Gastroesophageal sphincter (tissue), 4 donors: ENCODE data around the gene PSMF1. TPM values are rescaled to one million over a fixed set of nuclear protein-coding genes. Genes with fewer than 3 reads are reported as not detected.

ENCODE experiments used
- ATAC-seq: fragments of 150-250 bp; one replicate; pipeline ENCODE4 v1.9.1; 2016; ENCODE audit warnings: mild to moderate bottlenecking, moderate library complexity
- H3K27ac ChIP-seq, 4 donors: fragments of 200-600 bp; sonication (generic) in 3 of 4; 1 replicate in 3 of 4; 2 replicates in 1 of 4; pipeline ENCODE4 v1.5.1; 2016 to 2019
- H3K27me3 ChIP-seq: fragments of 200-600 bp; sonication (generic); one replicate; pipeline ENCODE4 v1.5.1; 2019
- H3K36me3 ChIP-seq, 2 donors: fragments of 200-600 bp; sonication (generic); one replicate each; pipeline ENCODE4 v1.5.1; 2019; ENCODE audit warnings: control low read depth in 1 of 2
- H3K4me1 ChIP-seq, 3 donors: fragments of 200-600 bp; sonication (generic); 1 replicate in 2 of 3; 2 replicates in 1 of 3; pipeline ENCODE4 v1.5.1; 2016 to 2019; ENCODE audit warnings: control low read depth in 2 of 3
- H3K4me3 ChIP-seq, 2 donors: fragments of 200-600 bp; sonication (generic); one replicate each; pipeline ENCODE4 v1.5.1; 2019; ENCODE audit warnings: mild to moderate bottlenecking in 1 of 2, moderate library complexity in 1 of 2
- H3K9me3 ChIP-seq, 3 donors: fragments of 200-600 bp; sonication (generic); one replicate each; pipeline ENCODE4 v1.5.1; 2017 to 2019; ENCODE audit warnings: control low read depth in 2 of 3
- EP300 ChIP-seq: sonication (generic); formaldehyde crosslinking; IDR thresholded peaks from one replicate; pipeline ENCODE4 v1.6.1; 2017; ENCODE audit warnings: antibody characterized with exemption, mild to moderate bottlenecking
- POLR2A ChIP-seq, 2 donors: fragments of 450-650 bp; IDR thresholded peaks; one replicate each; pipeline ENCODE4 v1.6.1; 2017; ENCODE audit warnings: antibody characterized with exemption in 2 of 2, mild to moderate bottlenecking in 2 of 2, moderate library complexity in 1 of 2
- POLR2AphosphoS5 ChIP-seq: sonication (generic); formaldehyde crosslinking; IDR thresholded peaks from one replicate; pipeline ENCODE4 v1.6.1; 2017; ENCODE audit warnings: antibody characterized with exemption
- WGBS, 2 donors: methylation state at CpG; one replicate each; pipeline ENCODE4 v1.1.5; 2018; ENCODE audit warnings: low coverage in 1 of 2; 5-methylcytosine and 5-hydroxymethylcytosine counted together
- total RNA-seq, 4 donors: library from RNA; depleted of rRNA; stranded (reverse); fragments of >200 nt; gene quantifications; one replicate each; pipeline ENCODE4 v1.1.0, GENCODE V29; 2016
- TF ChIP-seq, protein P1 (sequence below), 4 experiments: fragments of 200-600 bp in 2 of 4; fragments of 450-650 bp in 2 of 4; sonication (generic) in 1 of 4; IDR thresholded peaks; one replicate each; pipeline ENCODE4 v1.5.1; 2017 to 2019; ENCODE audit warnings: antibody characterized with exemption in 4 of 4, mild to moderate bottlenecking in 2 of 4, moderate library complexity in 2 of 4

Gene PSMF1
- total RNA-seq, 4 donors from 2014 or later, result 99.6 to 118 (median 116) TPM

DNA sequence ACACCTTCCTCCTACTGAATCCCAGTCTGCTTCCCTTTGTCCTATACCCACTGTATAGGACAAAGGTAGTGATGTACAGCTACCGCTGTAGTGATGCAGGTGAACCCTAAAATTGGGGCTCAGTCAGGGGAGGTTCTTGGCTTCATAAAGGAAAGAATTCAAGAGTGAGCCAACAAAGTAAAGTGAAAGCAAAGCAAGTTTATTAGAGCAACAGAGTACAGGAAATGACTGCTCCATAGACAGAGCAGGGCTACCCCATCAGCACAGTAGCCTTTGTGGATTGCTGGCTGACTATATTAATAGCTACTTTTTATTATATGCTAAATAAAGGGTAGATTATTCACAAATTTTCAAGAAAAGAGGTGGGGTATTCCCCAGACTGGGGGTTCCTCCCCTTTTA is 81.6 kb downstream of the PSMF1 start:
- 100% methylated on average over 1 of the region's 1 CpG; no CpG with 5 or more reads in 1 of the 2 donors for WGBS, 2 donors
- no peak for ATAC-seq
- no peaks in the 10 kb centered on the region for H3K9me3 ChIP-seq
- H3K27ac ChIP-seq, result no peak overlapping the region
- H3K4me3 ChIP-seq, result no peak overlapping the region
- H3K4me1 ChIP-seq, result no peaks in the 10 kb centered on the region
- TF ChIP-seq POLR2A (IDR thresholded peaks at IDR 0.05), result no peak
- TF ChIP-seq, protein P1, sequence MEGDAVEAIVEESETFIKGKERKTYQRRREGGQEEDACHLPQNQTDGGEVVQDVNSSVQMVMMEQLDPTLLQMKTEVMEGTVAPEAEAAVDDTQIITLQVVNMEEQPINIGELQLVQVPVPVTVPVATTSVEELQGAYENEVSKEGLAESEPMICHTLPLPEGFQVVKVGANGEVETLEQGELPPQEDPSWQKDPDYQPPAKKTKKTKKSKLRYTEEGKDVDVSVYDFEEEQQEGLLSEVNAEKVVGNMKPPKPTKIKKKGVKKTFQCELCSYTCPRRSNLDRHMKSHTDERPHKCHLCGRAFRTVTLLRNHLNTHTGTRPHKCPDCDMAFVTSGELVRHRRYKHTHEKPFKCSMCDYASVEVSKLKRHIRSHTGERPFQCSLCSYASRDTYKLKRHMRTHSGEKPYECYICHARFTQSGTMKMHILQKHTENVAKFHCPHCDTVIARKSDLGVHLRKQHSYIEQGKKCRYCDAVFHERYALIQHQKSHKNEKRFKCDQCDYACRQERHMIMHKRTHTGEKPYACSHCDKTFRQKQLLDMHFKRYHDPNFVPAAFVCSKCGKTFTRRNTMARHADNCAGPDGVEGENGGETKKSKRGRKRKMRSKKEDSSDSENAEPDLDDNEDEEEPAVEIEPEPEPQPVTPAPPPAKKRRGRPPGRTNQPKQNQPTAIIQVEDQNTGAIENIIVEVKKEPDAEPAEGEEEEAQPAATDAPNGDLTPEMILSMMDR (IDR thresholded peaks at IDR 0.05), result no peak
- no peak for TF ChIP-seq POLR2AphosphoS5
- no peak for TF ChIP-seq EP300
- H3K36me3 ChIP-seq, result no peaks in the 10 kb centered on the region
- H3K27me3 ChIP-seq, result peaks cover 19% of the 10 kb centered on the region

DNA sequence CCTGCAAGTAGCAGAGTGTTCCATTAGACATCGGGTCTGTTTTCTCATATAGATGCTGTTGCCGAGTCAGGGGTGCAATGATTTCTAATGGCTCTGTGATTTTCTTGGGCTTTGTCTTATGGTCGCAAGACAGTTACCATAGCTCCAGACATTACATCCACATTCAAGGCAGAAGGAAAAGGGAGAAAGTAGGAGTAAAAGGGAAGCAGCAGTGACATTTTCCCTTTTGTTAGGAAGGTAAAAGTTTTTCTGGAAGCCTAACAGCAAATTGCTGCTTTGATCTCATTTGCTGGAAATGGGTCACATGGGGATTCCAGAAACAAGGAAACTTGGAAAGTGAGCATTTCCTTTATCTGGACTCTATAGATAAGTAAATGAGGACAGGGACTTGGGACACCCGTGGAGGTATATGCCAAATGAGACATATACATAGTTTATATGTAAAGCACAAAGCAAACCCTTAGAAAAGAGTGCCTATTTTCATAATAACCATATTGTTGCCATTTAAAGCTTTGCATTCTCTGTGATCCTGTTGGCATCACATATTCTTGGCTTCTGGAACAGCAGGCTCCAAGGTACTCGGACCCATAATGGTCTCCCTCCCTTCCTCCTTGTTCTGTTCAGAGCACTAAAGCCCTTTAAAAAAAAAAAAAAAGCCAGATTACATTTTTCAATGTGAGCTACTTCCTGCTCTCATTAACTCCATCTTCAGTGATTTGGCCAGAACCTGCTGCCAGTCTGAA is 84.5 kb downstream of the PSMF1 start, which contains the start of gene C20orf202:
Gene C20orf202, plus strand, starts transcription at position 693 of the 743 bp plus-strand sequence. CDS start 132 bp downstream, outside the sequence.
- 57 to 58% methylated on average over 2 to 4 of the region's 5 CpGs for WGBS, 2 donors
- H3K27me3 ChIP-seq, result peaks cover 19% of the 10 kb centered on the region
- no peak within 1 kb of the TSS for H3K4me3 ChIP-seq
- H3K9me3 ChIP-seq, result no peaks in the 10 kb centered on the region
- H3K4me1 ChIP-seq, result no peaks in the 10 kb centered on the region
- no peak for TF ChIP-seq POLR2AphosphoS5
- no peak for TF ChIP-seq EP300
- TF ChIP-seq, protein P1 (IDR thresholded peaks at IDR 0.05), result no peak
- no peak for TF ChIP-seq POLR2A (IDR thresholded peaks at IDR 0.05)
- no peaks in the 10 kb centered on the region for H3K36me3 ChIP-seq
- ATAC-seq, result no peak
- H3K27ac ChIP-seq, result no peak within 1 kb of the TSS

DNA sequence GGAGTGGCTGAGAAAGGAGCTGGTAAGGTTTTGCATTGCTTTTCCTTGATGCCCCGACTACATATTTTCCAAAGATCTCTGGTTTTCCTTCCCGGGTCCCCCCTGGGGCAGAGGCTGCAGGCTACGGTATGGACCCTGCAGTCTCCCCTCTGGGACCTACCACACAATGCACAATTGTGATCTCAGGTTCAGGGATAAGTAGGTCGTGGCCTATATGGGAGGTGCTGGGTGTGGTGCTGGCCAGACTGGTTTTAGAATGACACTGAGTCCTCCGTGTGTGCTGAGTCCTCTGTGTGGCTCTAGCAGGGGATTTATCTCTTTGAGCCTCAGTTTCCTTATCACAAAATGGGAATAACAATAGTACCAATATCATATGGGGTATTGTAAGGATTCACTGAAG is 85.2 kb downstream of the PSMF1 start:
- H3K27ac ChIP-seq, result no peak overlapping the region
- no peak for TF ChIP-seq POLR2AphosphoS5
- TF ChIP-seq, protein P1 (IDR thresholded peaks at IDR 0.05), result no peak
- TF ChIP-seq POLR2A (IDR thresholded peaks at IDR 0.05), result no peak
- H3K4me3 ChIP-seq, result no peak overlapping the region
- no peak for ATAC-seq
- 64% methylated on average over 3 of the region's 5 CpGs; no CpG with 5 or more reads in 1 of the 2 donors for whole genome bisulfite sequencing, 2 donors
- H3K36me3 ChIP-seq, result no peaks in the 10 kb centered on the region
- H3K9me3 ChIP-seq, result no peaks in the 10 kb centered on the region
- no peaks in the 10 kb centered on the region for H3K4me1 ChIP-seq
- H3K27me3 ChIP-seq, result peaks cover 19% of the 10 kb centered on the region

GRCh38 chr20:1204113-1204512 is 85.7 kb downstream of the PSMF1 start:
- TF ChIP-seq, protein P1 (IDR thresholded peaks at IDR 0.05), result no peak
- no peak for TF ChIP-seq POLR2AphosphoS5
- TF ChIP-seq EP300, result no peak
- TF ChIP-seq POLR2A (IDR thresholded peaks at IDR 0.05), result no peak
- Histone ChIP-seq H3K27me3 (peaks cover 19% of the 10 kb centered on the region), H3K9me3 (no peaks in the 10 kb centered on the region), H3K4me3 (no peak overlapping the region), H3K4me1 (no peaks in the 10 kb centered on the region), H3K27ac (no peak overlapping the region), H3K36me3 (no peaks in the 10 kb centered on the region)
- peak; percentile 50 for ATAC-seq
- 65% methylated on average over 3 of the region's 5 CpGs; no CpG with 5 or more reads in 1 of the 2 donors for WGBS, 2 donors

- Histone ChIP-seq H3K27me3 (peaks cover 19% of the 10 kb centered on the region), H3K4me3 (no peak overlapping the region), H3K27ac (no peak overlapping the region), H3K36me3 (no peaks in the 10 kb centered on the region), H3K9me3 (no peaks in the 10 kb centered on the region), H3K4me1 (no peaks in the 10 kb centered on the region)
- no peak for ATAC-seq
- TF ChIP-seq POLR2AphosphoS5, result no peak
- TF ChIP-seq, protein P1 (IDR thresholded peaks at IDR 0.05), result no peak
- no peak for TF ChIP-seq EP300
- no peak for TF ChIP-seq POLR2A (IDR thresholded peaks at IDR 0.05)
- 80% methylated on average over 1 of the region's 2 CpGs; no CpG with 5 or more reads in 1 of the 2 donors for WGBS, 2 donors
Observed at GRCh38 chr20:1204576-1204975, 86.2 kb downstream of the PSMF1 start.
